CMK (cell line): ENCODE data around the gene MUC12.
"Not testable (repeated sequence)": the region's sequence is repeated elsewhere in the genome, so short reads cannot be mapped to it uniquely, and the experiment has no call there.

Experiments
- DNase-seq: peaks from one replicate; pipeline ENCODE4 v3.0.0-alpha.2; 2010; ENCODE audit warnings: low read depth

Gene MUC12

GRCh38 chr7:100985033-100985797 is 15.8 kb downstream of the MUC12 start:
- DNase-seq: not testable (repeated sequence)

- DNase-seq: no peak
These were observed 22.3 kb downstream of the MUC12 start for GRCh38 chr7:100991631-100992030.

- not testable (repeated sequence) for DNase-seq
These were observed 22.9 kb downstream of the MUC12 start for GRCh38 chr7:100992280-100992679.

GRCh38 chr7:100994671-100995070 is 25.3 kb downstream of the MUC12 start:
- DNase-seq: not testable (repeated sequence)

- DNase-seq: not testable (repeated sequence)
These were observed 29.2 kb downstream of the MUC12 start for GRCh38 chr7:100998530-100998929.

GRCh38 chr7:100999334-100999733 is 30.0 kb downstream of the MUC12 start:
- not testable (repeated sequence) for DNase-seq

GRCh38 chr7:101000025-101000424 is 30.7 kb downstream of the MUC12 start:
- not testable (repeated sequence) for DNase-seq

GRCh38 chr7:101002333-101002732 is 33.0 kb downstream of the MUC12 start:
- not testable (repeated sequence) for DNase-seq

GRCh38 chr7:101007361-101007760 is 38.0 kb downstream of the MUC12 start:
- DNase-seq: not testable (repeated sequence)

- DNase-seq: no peak
These were observed 40.3 kb downstream of the MUC12 start for GRCh38 chr7:101009629-101010028.

- no peak for DNase-seq
These were observed 43.6 kb downstream of the MUC12 start for GRCh38 chr7:101012931-101013330.

GRCh38 chr7:101015626-101016025 is 46.3 kb downstream of the MUC12 start:
- no peak for DNase-seq

GRCh38 chr7:101017064-101017777 is 47.9 kb downstream of the MUC12 start:
- peak; percentile 30 for DNase-seq

GRCh38 chr7:101018271-101019167 is 49.2 kb downstream of the MUC12 start:
- DNase-seq: no peak

GRCh38 chr7:101020444-101020843 is 51.1 kb downstream of the MUC12 start:
- DNase-seq: no peak

GRCh38 chr7:101021703-101022102 is 52.3 kb downstream of the MUC12 start:
- DNase-seq: no peak

GRCh38 chr7:101023839-101024238 is 54.5 kb downstream of the MUC12 start:
- DNase-seq: no peak

GRCh38 chr7:101031082-101031481 is 61.7 kb downstream of the MUC12 start:
- no peak for DNase-seq

GRCh38 chr7:101035941-101036340 is 66.6 kb downstream of the MUC12 start:
- DNase-seq: no peak

GRCh38 chr7:101041283-101041682 is 71.9 kb downstream of the MUC12 start:
- not testable (repeated sequence) for DNase-seq

- DNase-seq: peak; percentile 31
These were observed 89.0 kb downstream of the MUC12 start for GRCh38 chr7:101058355-101058754.

GRCh38 chr7:101059620-101059942 is 90.2 kb downstream of the MUC12 start:
- no peak for DNase-seq
